ENCODE measurements around the gene SHC2. TPM values are rescaled to one million over a fixed set of nuclear protein-coding genes. Genes with fewer than 3 reads are reported as not detected.

The SHC2 gene
- polyA plus RNA-seq, 4 donors: 7.6 to 18.9 (median 12.3) TPM

GRCh38 chr19:467554-467953, 6.7 kb upstream of the SHC2 start:
- no peaks in the 10 kb centered on the region for H3K36me3 ChIP-seq (ENCODE audit: control insufficient read depth in 3 of 3, insufficient read depth in 2 of 3, low read depth in 1 of 3, low read length in 3 of 3)
- DNase-seq: no peak
- no peaks in the 10 kb centered on the region for H3K9me3 ChIP-seq (ENCODE audit: control insufficient read depth in 2 of 2, insufficient read depth in 1 of 2, low read depth in 1 of 2, low read length in 1 of 2)
- no peak overlapping the region for H3K4me3 ChIP-seq (ENCODE audit: low read depth in 1 of 3, low read length in 3 of 3)
- no peaks in the 10 kb centered on the region for H3K4me1 ChIP-seq (ENCODE audit: control insufficient read depth in 3 of 3, insufficient read depth in 2 of 3, low read depth in 1 of 3, low read length in 2 of 3)
- H3K27ac ChIP-seq (ENCODE audit: low read depth in 1 of 3, low read length in 2 of 3): no peak overlapping the region
- H3K27me3 ChIP-seq (ENCODE audit: control insufficient read depth in 3 of 3, insufficient read depth in 3 of 3, low read length in 3 of 3): no peaks in the 10 kb centered on the region
- WGBS, 3 donors: 65 to 84% (median 79%) methylated on average over 11 of the region's 11 CpGs
- FAIRE-seq: no peak

GRCh38 chr19:465056-465816, 4.4 kb upstream of the SHC2 start:
- no peak for FAIRE-seq
- H3K4me1 ChIP-seq (ENCODE audit: control insufficient read depth in 3 of 3, insufficient read depth in 2 of 3, low read depth in 1 of 3, low read length in 2 of 3): peaks cover 0 to 8% (median 0%) of the 10 kb centered on the region in 3 donors
- no peak overlapping the region for H3K27ac ChIP-seq (ENCODE audit: low read depth in 1 of 3, low read length in 2 of 3)
- WGBS, 3 donors: 91 to 96% (median 96%) methylated on average over 3 of the region's 3 CpGs
- no peak for DNase-seq
- H3K36me3 ChIP-seq (ENCODE audit: control insufficient read depth in 3 of 3, insufficient read depth in 2 of 3, low read depth in 1 of 3, low read length in 3 of 3): no peaks in the 10 kb centered on the region
- H3K27me3 ChIP-seq (ENCODE audit: control insufficient read depth in 3 of 3, insufficient read depth in 3 of 3, low read length in 3 of 3): peaks cover 0 to 6% (median 3%) of the 10 kb centered on the region in 3 donors
- H3K4me3 ChIP-seq (ENCODE audit: low read depth in 1 of 3, low read length in 3 of 3): no peak overlapping the region
- H3K9me3 ChIP-seq (ENCODE audit: control insufficient read depth in 2 of 2, insufficient read depth in 1 of 2, low read depth in 1 of 2, low read length in 1 of 2): no peaks in the 10 kb centered on the region

GRCh38 chr19:464208-464545, 3.3 kb upstream of the SHC2 start:
- peaks cover 0 to 8% (median 0%) of the 10 kb centered on the region in 3 donors for H3K4me1 ChIP-seq (ENCODE audit: control insufficient read depth in 3 of 3, insufficient read depth in 2 of 3, low read depth in 1 of 3, low read length in 2 of 3)
- FAIRE-seq (no peak), DNase-seq (no peak)
- 55 to 91% (median 76%) methylated on average over 5 to 9 of the region's 9 CpGs for WGBS, 3 donors
- no peaks in the 10 kb centered on the region for H3K36me3 ChIP-seq (ENCODE audit: control insufficient read depth in 3 of 3, insufficient read depth in 2 of 3, low read depth in 1 of 3, low read length in 3 of 3)
- no peak overlapping the region for H3K27ac ChIP-seq (ENCODE audit: low read depth in 1 of 3, low read length in 2 of 3)
- H3K9me3 ChIP-seq (ENCODE audit: control insufficient read depth in 2 of 2, insufficient read depth in 1 of 2, low read depth in 1 of 2, low read length in 1 of 2): no peaks in the 10 kb centered on the region
- no peak overlapping the region for H3K4me3 ChIP-seq (ENCODE audit: low read depth in 1 of 3, low read length in 3 of 3)
- peaks cover 0 to 6% (median 3%) of the 10 kb centered on the region in 3 donors for H3K27me3 ChIP-seq (ENCODE audit: control insufficient read depth in 3 of 3, insufficient read depth in 3 of 3, low read length in 3 of 3)

- peaks cover 0 to 6% (median 3%) of the 10 kb centered on the region in 3 donors for H3K27me3 ChIP-seq (ENCODE audit: control insufficient read depth in 3 of 3, insufficient read depth in 3 of 3, low read length in 3 of 3)
- no peaks in the 10 kb centered on the region for H3K9me3 ChIP-seq (ENCODE audit: control insufficient read depth in 2 of 2, insufficient read depth in 1 of 2, low read depth in 1 of 2, low read length in 1 of 2)
- no peak for DNase-seq
- 77 to 86% (median 82%) methylated on average over 29 to 35 of the region's 35 CpGs for WGBS, 3 donors
- H3K4me3 ChIP-seq (ENCODE audit: low read depth in 1 of 3, low read length in 3 of 3): no peak overlapping the region
- no peak overlapping the region for H3K27ac ChIP-seq (ENCODE audit: low read depth in 1 of 3, low read length in 2 of 3)
- FAIRE-seq: no peak
- no peaks in the 10 kb centered on the region for H3K36me3 ChIP-seq (ENCODE audit: control insufficient read depth in 3 of 3, insufficient read depth in 2 of 3, low read depth in 1 of 3, low read length in 3 of 3)
- H3K4me1 ChIP-seq (ENCODE audit: control insufficient read depth in 3 of 3, insufficient read depth in 2 of 3, low read depth in 1 of 3, low read length in 2 of 3): peaks cover 0 to 8% (median 0%) of the 10 kb centered on the region in 3 donors
Observed at GRCh38 chr19:463483-464207, 2.8 kb upstream of the SHC2 start.

- 4 to 7% (median 5%) methylated on average over 54 to 60 of the region's 60 CpGs for WGBS, 3 donors
- no peaks in the 10 kb centered on the region for H3K9me3 ChIP-seq (ENCODE audit: control insufficient read depth in 2 of 2, insufficient read depth in 1 of 2, low read depth in 1 of 2, low read length in 1 of 2)
- H3K27ac ChIP-seq (ENCODE audit: low read depth in 1 of 3, low read length in 2 of 3): peak overlapping the region; percentile 24 to 80 (median 65)
- peaks cover 0 to 8% (median 0%) of the 10 kb centered on the region in 3 donors for H3K4me1 ChIP-seq (ENCODE audit: control insufficient read depth in 3 of 3, insufficient read depth in 2 of 3, low read depth in 1 of 3, low read length in 2 of 3)
- H3K4me3 ChIP-seq (ENCODE audit: low read depth in 1 of 3, low read length in 3 of 3): peak overlapping the region; percentile 30 to 51 (median 47)
- FAIRE-seq: no peak
- H3K27me3 ChIP-seq (ENCODE audit: control insufficient read depth in 3 of 3, insufficient read depth in 3 of 3, low read length in 3 of 3): peaks cover 0 to 6% (median 3%) of the 10 kb centered on the region in 3 donors
- peaks cover 0 to 5% (median 0%) of the 10 kb centered on the region in 3 donors for H3K36me3 ChIP-seq (ENCODE audit: control insufficient read depth in 3 of 3, insufficient read depth in 2 of 3, low read depth in 1 of 3, low read length in 3 of 3)
- DNase-seq: peak; percentile 91 to 95
Observed at GRCh38 chr19:461721-462551, 1.1 kb upstream of the SHC2 start.

GRCh38 chr19:459724-460511, 915 bp downstream of the SHC2 start:
- DNase-seq (peak; percentile 67 to 89), FAIRE-seq (no peak)
- Histone ChIP-seq H3K36me3 (ENCODE audit: control insufficient read depth in 3 of 3, insufficient read depth in 2 of 3, low read depth in 1 of 3, low read length in 3 of 3) (peaks cover 0 to 18% (median 0%) of the 10 kb centered on the region in 3 donors), H3K4me3 (ENCODE audit: low read depth in 1 of 3, low read length in 3 of 3) (peak overlapping the region; percentile 51 to 74 (median 52)), H3K4me1 (ENCODE audit: control insufficient read depth in 3 of 3, insufficient read depth in 2 of 3, low read depth in 1 of 3, low read length in 2 of 3) (peaks cover 0 to 8% (median 0%) of the 10 kb centered on the region in 3 donors), H3K9me3 (ENCODE audit: control insufficient read depth in 2 of 2, insufficient read depth in 1 of 2, low read depth in 1 of 2, low read length in 1 of 2) (no peaks in the 10 kb centered on the region), H3K27ac (ENCODE audit: low read depth in 1 of 3, low read length in 2 of 3) (peak overlapping the region; percentile 34 to 95 (median 87)), H3K27me3 (ENCODE audit: control insufficient read depth in 3 of 3, insufficient read depth in 3 of 3, low read length in 3 of 3) (peaks cover 0 to 6% (median 3%) of the 10 kb centered on the region in 3 donors)
- WGBS, 3 donors: 2 to 3% (median 2%) methylated on average over 54 to 66 of the region's 66 CpGs

GRCh38 chr19:458091-459042, 2.5 kb downstream of the SHC2 start:
- peaks cover 0 to 24% (median 0%) of the 10 kb centered on the region in 3 donors for H3K36me3 ChIP-seq (ENCODE audit: control insufficient read depth in 3 of 3, insufficient read depth in 2 of 3, low read depth in 1 of 3, low read length in 3 of 3)
- WGBS, 3 donors: 96 to 99% (median 97%) methylated on average over 61 to 89 of the region's 89 CpGs
- DNase-seq (no peak), FAIRE-seq (no peak)
- H3K27me3 ChIP-seq (ENCODE audit: control insufficient read depth in 3 of 3, insufficient read depth in 3 of 3, low read length in 3 of 3): peaks cover 0 to 6% (median 3%) of the 10 kb centered on the region in 3 donors
- H3K4me3 ChIP-seq (ENCODE audit: low read depth in 1 of 3, low read length in 3 of 3): no peak overlapping the region
- peaks cover 0 to 8% (median 0%) of the 10 kb centered on the region in 3 donors for H3K4me1 ChIP-seq (ENCODE audit: control insufficient read depth in 3 of 3, insufficient read depth in 2 of 3, low read depth in 1 of 3, low read length in 2 of 3)
- no peaks in the 10 kb centered on the region for H3K9me3 ChIP-seq (ENCODE audit: control insufficient read depth in 2 of 2, insufficient read depth in 1 of 2, low read depth in 1 of 2, low read length in 1 of 2)
- no peak overlapping the region for H3K27ac ChIP-seq (ENCODE audit: low read depth in 1 of 3, low read length in 2 of 3)
